COLO668 (cell line): Measurements from ENCODE around the gene RAX.

Source experiments
- DNase-seq: peaks from one replicate; lab custom pipeline; 2025; ENCODE audit not compliant: unreplicated experiment; lab: John Stamatoyannopoulos, UW

The RAX gene

DNA sequence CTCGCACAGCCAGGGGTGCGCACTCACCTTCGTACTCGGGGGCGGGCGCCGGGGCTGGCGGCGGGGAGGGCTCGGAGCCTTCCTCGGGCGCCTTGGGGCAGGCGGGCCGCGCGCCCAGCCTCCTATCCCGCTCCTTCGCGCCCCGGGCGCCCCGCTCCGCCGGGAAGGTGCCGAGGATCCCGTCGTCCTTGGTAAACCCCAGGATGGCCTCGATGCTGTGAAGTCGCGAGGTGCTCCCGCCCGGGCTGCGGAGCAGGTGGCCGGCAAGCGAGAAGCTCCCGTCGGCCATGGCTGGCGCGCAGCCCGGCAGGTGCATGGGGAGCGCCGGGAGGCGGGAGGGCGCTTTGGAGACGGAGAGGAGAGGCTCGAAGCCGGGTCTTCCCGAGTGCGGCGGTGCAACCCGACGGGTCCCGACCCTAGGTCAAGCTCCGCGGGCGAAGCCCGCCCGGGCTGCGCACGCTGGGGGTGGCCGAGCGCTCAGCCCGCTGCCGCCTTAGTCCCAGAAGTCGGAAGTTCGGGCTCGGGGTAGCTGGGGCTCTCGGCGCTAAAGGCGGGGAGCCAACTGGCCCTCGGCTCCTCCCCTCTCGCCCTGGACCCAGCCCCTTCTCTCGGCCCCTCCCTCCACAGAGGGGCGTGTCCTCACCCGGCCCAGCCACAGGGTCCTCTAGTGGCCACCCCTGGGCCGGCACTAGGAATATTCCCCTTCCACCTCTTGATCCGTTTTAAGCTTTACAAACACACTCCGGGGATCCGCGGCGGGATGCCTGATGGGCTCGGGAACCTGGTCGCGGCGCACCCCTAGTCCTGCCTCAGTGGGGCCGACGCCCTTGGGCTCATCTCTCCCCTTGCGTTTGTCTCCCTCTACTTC is at the start of gene RAX:
Gene RAX, minus strand, starts transcription at position 564 of the 868 bp plus-strand sequence. Its CDS starts 248 bp downstream, at position 316.
- DNase-seq: peak; percentile 66

DNA sequence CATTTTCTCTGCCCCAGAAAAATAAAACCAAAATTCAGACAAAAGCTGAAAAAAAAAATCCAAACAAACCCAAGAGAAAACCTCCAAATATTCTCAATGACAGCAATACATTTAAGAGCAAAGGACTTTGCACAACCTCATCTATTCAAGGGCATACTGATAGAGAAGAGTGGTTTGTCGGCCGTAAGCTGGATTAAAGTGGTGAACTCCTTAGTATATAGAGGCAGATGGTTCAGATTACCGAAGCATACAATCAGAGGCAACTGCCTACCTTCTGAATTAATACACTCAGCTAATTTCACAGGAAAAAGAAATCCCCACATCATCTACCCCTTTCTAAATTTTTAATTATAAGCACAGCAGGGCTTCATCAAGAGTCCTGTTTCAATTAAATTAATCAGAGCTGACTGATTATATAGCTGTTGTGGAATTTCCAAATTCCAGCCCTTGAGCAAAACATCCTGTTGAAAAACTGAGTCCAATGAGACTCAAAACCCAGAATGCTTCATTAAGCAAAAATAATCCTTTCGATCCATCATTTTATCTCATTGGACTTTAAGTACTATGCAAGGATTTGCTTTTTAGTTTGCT is 45.3 kb upstream of the RAX start, which contains the start of gene CPLX4:
Gene CPLX4, minus strand, starts transcription at position 190 of the 591 bp plus-strand sequence. Its CDS starts 187 bp downstream, at position 3.
- DNase-seq: no peak

DNA sequence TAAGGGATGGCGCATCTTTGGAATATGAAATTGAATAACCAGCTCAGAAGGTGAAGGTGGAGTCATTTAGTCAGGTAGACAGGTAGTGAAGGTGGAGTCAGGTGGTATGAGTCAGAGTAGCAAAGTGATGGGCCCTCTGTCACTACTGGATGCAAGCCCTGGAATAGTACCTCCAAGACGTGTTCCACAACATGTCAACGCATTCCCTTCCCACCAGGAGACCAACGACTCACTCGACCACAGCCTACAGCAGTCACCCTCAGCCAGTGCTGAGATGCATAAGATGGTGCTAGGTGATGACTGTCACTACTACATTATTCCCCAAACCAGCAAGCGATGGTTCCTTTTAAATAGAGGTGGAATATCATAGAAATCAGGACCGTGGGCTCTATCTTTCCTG is 38.4 kb upstream of the RAX start:
- no peak for DNase-seq

DNA sequence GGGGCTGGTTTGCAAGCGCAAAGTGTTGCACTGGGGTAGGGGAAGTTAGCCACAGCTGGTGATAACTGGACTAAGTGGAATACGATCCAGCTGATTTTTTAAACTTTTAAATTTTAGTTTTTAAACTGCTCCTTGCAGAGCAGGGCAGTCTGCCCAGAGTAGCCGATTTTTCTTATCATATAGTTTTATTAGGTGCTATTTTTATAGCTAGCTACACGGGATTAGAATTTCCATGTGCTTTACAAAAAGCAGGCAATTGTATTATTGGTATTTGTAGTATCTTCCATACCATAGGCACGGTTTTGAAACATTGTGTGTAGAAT is 35.6 kb upstream of the RAX start:
- DNase-seq: no peak

DNA sequence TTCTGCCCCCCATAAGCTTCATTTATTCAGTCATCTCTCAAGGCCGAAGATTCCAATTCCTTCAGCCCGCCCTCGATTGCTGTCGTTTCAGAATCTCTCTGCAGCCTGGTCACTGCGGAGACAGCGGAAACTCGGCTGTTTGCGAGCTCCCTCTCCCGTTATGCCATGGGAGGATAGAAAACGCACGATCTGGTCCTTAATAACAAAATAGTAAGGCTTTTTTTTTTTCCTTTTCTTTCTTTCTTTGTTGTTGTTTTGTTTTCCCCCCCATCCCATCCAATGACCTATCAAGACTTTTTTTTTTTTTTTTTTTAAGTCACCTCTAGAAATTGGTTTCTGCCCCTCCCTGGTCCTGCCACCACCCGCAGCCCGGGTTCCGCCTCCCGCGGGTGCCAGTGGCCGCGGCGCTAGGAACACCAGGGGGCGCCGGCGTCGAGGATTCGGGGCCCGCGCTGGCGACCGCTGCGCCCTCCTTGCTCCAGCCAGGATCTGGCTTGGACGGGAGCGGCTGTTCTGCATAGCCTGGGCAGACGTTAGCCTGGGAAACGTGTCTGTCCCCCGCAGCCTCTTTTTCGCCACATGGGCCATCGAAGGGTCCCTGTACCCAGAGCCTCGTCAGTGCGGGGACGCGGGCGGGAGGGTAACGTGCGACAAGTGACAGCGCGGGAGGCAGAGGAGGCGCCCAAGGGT is 35.1 kb upstream of the RAX start:
- DNase-seq: peak; percentile 90

GRCh38 chr18:59306640-59307039 is 33.4 kb upstream of the RAX start:
- no peak for DNase-seq

- no peak for DNase-seq
Observed at GRCh38 chr18:59305295-59305694, 32.0 kb upstream of the RAX start.

GRCh38 chr18:59303656-59304195 is 30.5 kb upstream of the RAX start:
- DNase-seq: no peak

DNA sequence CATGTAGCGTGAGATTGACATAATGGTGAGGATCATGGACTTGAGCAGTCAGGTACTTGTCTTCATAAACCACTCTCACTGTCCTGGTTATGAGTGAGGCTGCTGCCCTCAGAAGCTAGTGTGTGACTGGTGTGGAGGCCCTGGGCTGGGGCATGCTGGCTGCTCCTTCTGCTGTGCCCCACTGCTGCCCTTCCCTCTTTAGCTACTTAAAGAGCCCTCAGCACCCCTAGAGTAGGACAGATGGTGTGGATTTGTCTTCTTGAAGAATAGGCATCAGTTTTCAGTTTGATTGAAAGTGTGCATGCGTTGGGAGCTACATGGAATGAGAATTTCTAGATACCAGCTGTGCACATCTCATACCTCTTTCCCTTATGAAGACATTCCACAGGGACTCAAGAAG is 29.8 kb upstream of the RAX start:
- no peak for DNase-seq

DNA sequence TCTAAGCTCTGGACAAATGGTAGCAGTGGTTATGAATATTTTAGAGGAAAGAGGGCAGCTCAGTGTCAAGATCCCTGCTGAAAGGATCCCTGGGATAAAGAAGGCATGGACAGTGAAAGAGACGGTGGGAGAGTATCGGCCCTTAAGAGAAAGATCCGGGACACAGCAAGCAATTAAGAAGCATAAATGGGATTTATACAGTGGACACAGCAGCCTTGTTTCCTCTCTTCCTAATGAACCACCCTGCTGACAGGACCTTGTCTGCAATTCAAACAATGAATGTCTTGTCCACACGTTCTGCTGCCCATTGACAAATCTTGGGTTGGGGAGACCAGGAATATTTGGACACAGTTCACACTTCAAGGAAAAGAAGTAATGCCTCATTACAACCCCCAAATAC is 28.7 kb upstream of the RAX start:
- no peak for DNase-seq

DNA sequence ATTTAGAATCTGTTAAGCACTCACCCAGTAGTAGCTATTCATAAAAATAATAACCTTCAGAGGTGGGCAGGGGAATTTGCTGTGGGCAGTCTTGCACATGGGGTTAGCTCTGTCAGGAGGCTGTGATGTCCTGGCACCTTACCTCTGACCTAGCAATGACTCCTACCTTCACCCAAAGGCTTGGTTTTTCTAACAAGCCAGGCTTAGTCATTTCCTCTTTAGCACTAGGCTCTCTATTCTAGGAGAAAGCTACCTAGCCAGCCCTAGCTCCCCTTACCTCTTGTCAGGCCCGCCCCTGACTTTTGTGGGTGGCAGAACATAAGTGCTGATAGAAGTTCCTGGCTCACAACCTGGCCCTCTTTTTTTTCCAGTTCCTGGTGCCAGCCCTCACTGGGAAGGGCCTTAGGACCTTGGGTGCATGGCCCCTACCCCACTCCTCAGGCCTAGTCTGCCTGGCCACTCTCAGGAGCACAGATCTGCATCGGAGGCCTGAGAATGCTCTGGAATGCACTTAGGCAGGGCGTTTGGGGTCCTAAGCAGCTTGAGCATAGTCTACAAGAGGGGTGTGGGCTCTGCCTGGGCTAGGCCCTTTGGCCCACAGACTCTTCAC is 27.5 kb upstream of the RAX start:
- DNase-seq: no peak

- no peak for DNase-seq
Observed at GRCh38 chr18:59298871-59299270, 25.6 kb upstream of the RAX start.

- no peak for DNase-seq
Observed at GRCh38 chr18:59293317-59293716, 20.1 kb upstream of the RAX start.

DNA sequence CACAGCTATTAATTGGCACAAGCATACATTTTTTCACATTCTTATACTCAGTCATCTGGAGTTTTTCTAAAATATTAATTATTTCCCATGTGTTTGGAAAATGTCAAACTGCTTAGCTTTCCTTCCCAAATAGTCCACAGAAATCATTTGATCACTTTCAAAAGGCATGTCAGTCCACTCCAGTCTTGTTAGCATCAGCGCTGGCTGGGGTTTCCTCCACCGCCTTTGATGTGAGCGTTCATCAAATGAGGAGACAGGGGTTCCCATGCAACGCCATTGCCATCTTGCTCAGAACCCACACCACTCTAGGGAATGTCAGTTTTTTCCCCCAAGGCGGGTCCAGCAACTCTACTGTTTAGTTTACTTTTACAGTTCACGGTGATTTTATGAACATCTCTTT is 13.1 kb upstream of the RAX start:
- no peak for DNase-seq

DNA sequence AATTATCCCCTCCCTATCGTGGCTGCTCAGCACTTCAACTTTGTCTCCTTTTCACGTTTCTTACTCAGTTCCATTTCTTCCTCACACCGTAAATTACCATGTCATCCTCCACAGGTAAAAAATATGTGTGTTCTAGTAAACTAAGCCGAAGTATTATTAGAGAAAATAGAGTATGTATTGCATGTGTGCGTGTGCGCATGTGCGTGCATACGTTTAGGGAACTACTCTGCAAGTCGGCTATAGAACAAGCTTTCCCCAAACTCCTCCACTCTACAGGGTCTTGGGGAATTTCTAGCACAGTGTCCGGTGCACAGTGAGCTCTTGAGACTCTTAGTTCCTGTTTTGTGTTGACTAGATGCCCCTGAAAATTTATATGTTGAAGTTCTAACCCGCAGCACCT is 9.1 kb upstream of the RAX start:
- no peak for DNase-seq

GRCh38 chr18:59279722-59280121 is 6.5 kb upstream of the RAX start:
- no peak for DNase-seq

DNA sequence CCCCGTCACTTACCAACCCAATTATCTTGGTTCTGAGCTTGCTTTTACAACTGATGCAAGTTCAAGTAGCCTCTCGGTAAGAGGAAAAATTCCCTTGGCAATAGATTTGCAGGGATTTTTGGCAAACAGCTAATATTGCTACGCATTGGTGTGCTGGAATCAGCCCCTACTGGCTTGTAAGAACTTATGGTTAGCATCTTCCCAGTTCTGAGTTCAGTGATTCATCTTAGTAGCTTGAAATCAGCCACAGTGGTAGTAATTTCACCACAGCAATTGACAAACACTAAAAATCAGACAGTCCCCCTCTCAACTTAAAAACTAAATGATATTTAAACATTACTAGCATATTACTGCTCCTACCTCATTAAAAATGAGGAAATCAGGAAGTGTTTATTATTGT is 5.9 kb upstream of the RAX start:
- no peak for DNase-seq

GRCh38 chr18:59278793-59279192 is 5.5 kb upstream of the RAX start:
- no peak for DNase-seq

DNA sequence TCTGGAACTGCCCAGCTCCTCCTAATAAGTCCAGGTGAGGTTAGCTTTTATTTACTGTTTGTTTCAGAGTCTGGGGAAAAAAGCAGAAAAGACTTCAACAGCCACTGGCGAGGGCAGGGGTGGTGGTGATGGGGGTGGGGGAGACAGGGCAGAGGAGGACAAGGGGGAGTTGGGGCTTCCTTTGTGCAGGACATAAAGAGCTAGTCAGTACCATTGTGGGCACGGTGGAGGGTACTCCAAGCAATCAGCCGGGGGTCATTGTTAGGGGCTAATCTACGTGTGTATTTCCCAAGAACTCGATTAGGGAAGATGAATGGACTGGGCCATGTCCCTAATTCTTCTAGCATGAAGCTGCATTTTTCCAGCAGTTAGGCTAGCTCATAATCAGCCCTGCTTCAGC is 2.8 kb upstream of the RAX start:
- DNase-seq: no peak

GRCh38 chr18:59275406-59275949 is 2.2 kb upstream of the RAX start:
- no peak for DNase-seq

- DNase-seq: no peak
Observed at GRCh38 chr18:59274533-59274928, 1.3 kb upstream of the RAX start.
